SK-N-SH (cell line): ENCODE data around the gene PRKCB. TPM values are rescaled to one million over a fixed set of nuclear protein-coding genes. Genes with fewer than 3 reads are reported as not detected.

Source experiments
- CTCF ChIA-PET: fragments of 300-600, 350-600 bp; formaldehyde crosslinking; extraction: SDS; loops from one replicate; lab custom pipeline; 2021; lab: Yijun Ruan, JAX
- POLR2A ChIA-PET: fragments of 350-600 bp; sonication (Branson Sonifier 250); formaldehyde crosslinking; extraction: SDS; loops from one replicate; lab custom pipeline; 2020; ENCODE audit warnings: antibody characterized with exemption, inconsistent platforms; lab: Yijun Ruan, JAX
- DNase-seq: peaks from one replicate; pipeline ENCODE4 v3.0.0; 2012
- H2AFZ ChIP-seq: fragments of 200-600 bp; sonication (generic); 2 replicates; pipeline ENCODE4 v1.8.1; 2016; ENCODE audit warnings: antibody characterized with exemption, mild to moderate bottlenecking, low read depth
- H3F3A ChIP-seq: fragments of 200-600 bp; sonication (generic); replicated peaks from 2 replicates; pipeline ENCODE3; 2016; ENCODE audit warnings: antibody characterized with exemption, mild to moderate bottlenecking; ENCODE audit not compliant: insufficient read depth
- H3K27ac ChIP-seq, 2 experiments: fragments of 200-500 bp in 1 of 2; fragments of 200-600 bp in 1 of 2; sonication (Bioruptor generic) in 1 of 2; sonication (generic), shearing (Covaris generic) in 1 of 2; 2 replicates each; pipeline versions ENCODE4 v1.5.1 to v1.6.1; 2014 to 2016; ENCODE audit warnings: low read depth in 2 of 2, inconsistent platforms in 1 of 2, low read length in 1 of 2, mild to moderate bottlenecking in 1 of 2, mixed read lengths in 1 of 2
- H3K27me3 ChIP-seq: fragments of 200-600 bp; sonication (generic), shearing (Covaris generic); 2 replicates; pipeline ENCODE4 v1.6.1; 2016; ENCODE audit warnings: mixed run types; ENCODE audit not compliant: insufficient read depth
- H3K36me3 ChIP-seq, 2 experiments: fragments of 200-500 bp in 1 of 2; fragments of 200-600 bp in 1 of 2; sonication (Bioruptor generic) in 1 of 2; sonication (generic) in 1 of 2; replicated peaks in 1 of 2; 2 replicates each; pipeline versions ENCODE3 to v1.5.1; 2014 to 2016; ENCODE audit warnings: low read length in 1 of 2, mild to moderate bottlenecking in 1 of 2; ENCODE audit not compliant: insufficient read depth in 2 of 2, control insufficient read depth in 1 of 2
- H3K4me1 ChIP-seq, 2 experiments: fragments of 200-500 bp in 1 of 2; fragments of 200-600 bp in 1 of 2; sonication (Bioruptor generic) in 1 of 2; sonication (generic), shearing (Covaris generic) in 1 of 2; 2 replicates each; pipeline versions ENCODE4 v1.5.1 to v1.6.1; 2014 to 2016; ENCODE audit warnings: low read depth in 1 of 2, low read length in 1 of 2, mixed run types in 1 of 2; ENCODE audit not compliant: insufficient read depth in 2 of 2, control insufficient read depth in 1 of 2
- H3K4me2 ChIP-seq: fragments of 200-600 bp; sonication (generic), shearing (Covaris generic); 2 replicates; pipeline ENCODE4 v1.6.1; 2017; ENCODE audit warnings: mixed run types
- H3K4me3 ChIP-seq, 2 experiments: fragments of 200-500 bp in 1 of 2; fragments of 200-600 bp in 1 of 2; sonication (Bioruptor generic) in 1 of 2; sonication (generic), shearing (Covaris generic) in 1 of 2; 2 replicates each; pipeline versions ENCODE4 v1.5.1 to v1.8.1; 2014 to 2016; ENCODE audit warnings: low read depth in 2 of 2, inconsistent platforms in 1 of 2, low read length in 1 of 2, mild to moderate bottlenecking in 1 of 2, mixed read lengths in 1 of 2, moderate library complexity in 1 of 2
- H3K79me2 ChIP-seq: fragments of 200-600 bp; sonication (generic); 2 replicates; pipeline ENCODE4 v1.8.1; 2017; ENCODE audit warnings: mild to moderate bottlenecking; ENCODE audit not compliant: insufficient read depth
- H3K9ac ChIP-seq: fragments of 200-600 bp; sonication (generic); 2 replicates; pipeline ENCODE4 v1.6.1; 2017; ENCODE audit warnings: mixed run types
- H3K9me2 ChIP-seq: fragments of 200-600 bp; sonication (generic); 2 replicates; pipeline ENCODE4 v1.6.1; 2017; ENCODE audit warnings: mixed run types
- H3K9me3 ChIP-seq: fragments of 200-600 bp; sonication (generic); 2 replicates; pipeline ENCODE4 v1.6.1; 2017; ENCODE audit warnings: mixed run types, mild to moderate bottlenecking, moderate library complexity
- H4K20me1 ChIP-seq: fragments of 200-600 bp; sonication (generic); 2 replicates; pipeline ENCODE4 v1.6.1; 2017; ENCODE audit warnings: mild to moderate bottlenecking, mixed run types; ENCODE audit not compliant: insufficient read depth
- ELF1 ChIP-seq: IDR thresholded peaks from 2 replicates; pipeline ENCODE4 v1.4.0; 2012
- FOSL2 ChIP-seq: IDR thresholded peaks from 2 replicates; pipeline ENCODE4 v1.4.0; 2012; ENCODE audit warnings: low read depth, mild to moderate bottlenecking, moderate library complexity, borderline replicate concordance
- FOXM1 ChIP-seq: IDR thresholded peaks from 2 replicates; pipeline ENCODE4 v1.4.0; 2012; ENCODE audit warnings: low read depth, mild to moderate bottlenecking
- GABPA ChIP-seq: IDR thresholded peaks from 2 replicates; pipeline ENCODE4 v1.4.0; 2012; ENCODE audit warnings: low read depth, mild to moderate bottlenecking
- MAX ChIP-seq: IDR thresholded peaks from 2 replicates; pipeline ENCODE4 v1.4.0; 2012; ENCODE audit warnings: low read depth
- MXI1 ChIP-seq: IDR thresholded peaks from 2 replicates; pipeline ENCODE4 v1.6.1; 2012; ENCODE audit warnings: mild to moderate bottlenecking, low read depth, low read length, improper control_type of control experiment
- NRF1 ChIP-seq: IDR thresholded peaks from 2 replicates; pipeline ENCODE4 v1.6.1; 2012; ENCODE audit warnings: low read depth, mild to moderate bottlenecking, low read length
- RAD21 ChIP-seq: IDR thresholded peaks from 2 replicates; pipeline ENCODE4 v1.6.1; 2012; ENCODE audit warnings: mild to moderate bottlenecking, low read length
- RCOR1 ChIP-seq: fragments of 150-350 bp; IDR thresholded peaks from 2 replicates; pipeline ENCODE4 v1.6.1; 2017; ENCODE audit warnings: antibody characterized with exemption, low read length
- REST ChIP-seq: IDR thresholded peaks from 2 replicates; pipeline ENCODE4 v1.6.1; 2012; ENCODE audit warnings: mild to moderate bottlenecking, low read depth, low read length, moderate library complexity
- RFX5 ChIP-seq: IDR thresholded peaks from 2 replicates; pipeline ENCODE4 v1.6.1; 2012; ENCODE audit warnings: mild to moderate bottlenecking, improper control_type of control experiment, low read length
- RXRA ChIP-seq: IDR thresholded peaks from 2 replicates; pipeline ENCODE4 v1.4.0; 2012; ENCODE audit warnings: low read depth, mild to moderate bottlenecking, borderline replicate concordance
- SIN3A ChIP-seq: IDR thresholded peaks from 2 replicates; pipeline ENCODE4 v1.6.1; 2012; ENCODE audit warnings: low read depth, mild to moderate bottlenecking, low read length, moderate library complexity, borderline replicate concordance
- SMC3 ChIP-seq: IDR thresholded peaks from 2 replicates; pipeline ENCODE4 v1.6.1; 2012; ENCODE audit warnings: low read depth, low read length, improper control_type of control experiment
- TEAD4 ChIP-seq: IDR thresholded peaks from 2 replicates; pipeline ENCODE4 v1.4.0; 2012; ENCODE audit warnings: mild to moderate bottlenecking, borderline replicate concordance; ENCODE audit not compliant: insufficient read depth
- USF1 ChIP-seq: IDR thresholded peaks from 2 replicates; pipeline ENCODE4 v1.4.0; 2012; ENCODE audit warnings: low read depth, borderline replicate concordance
- USF2 ChIP-seq: fragments of 150-350 bp; IDR thresholded peaks from 2 replicates; pipeline ENCODE4 v1.6.1; 2017; ENCODE audit warnings: antibody characterized with exemption, low read length, low read depth, borderline replicate concordance
- WGBS: methylation state at CpG from one replicate; pipeline ENCODE4 v1.1.6; 2017; ENCODE audit warnings: low lambda C conversion rate; 5-methylcytosine and 5-hydroxymethylcytosine counted together
- polyA plus RNA-seq, 3 experiments: library from polyadenylated mRNA; depleted of rRNA; stranded (reverse); fragments of >200 nt; gene quantifications; 2 replicates each; pipeline ENCODE4 v1.2.3, GENCODE V29; 2012

The PRKCB gene
- polyA plus RNA-seq, 1 of the 3 experiments (the other 2 are of a cell fraction) = 0.12 TPM

GRCh38 chr16:24132048-24132796 lies 296.4 kb downstream of the PRKCB start:
- CTCF ChIA-PET = no interaction called here

More at GRCh38 chr16:24132048-24132796, 296.4 kb downstream of the PRKCB start:
- WGBS = 43% methylated on average over 2 of the region's 2 CpGs
- no peak overlapping the region for H2AFZ ChIP-seq
- DNase-seq = no peak
- POLR2A ChIA-PET = no interaction called here
- H3K4me3 ChIP-seq = no peak overlapping the region
- no peak overlapping the region for H3K9ac ChIP-seq
- no peaks in the 10 kb centered on the region for H3K4me1 ChIP-seq
- H3F3A ChIP-seq = no peaks in the 10 kb centered on the region
- no peak overlapping the region for H3K4me2 ChIP-seq
- TF ChIP-seq MAX (no peak), USF1 (no peak), RCOR1 (no peak), FOSL2 (no peak), MXI1 (no peak), SIN3A (no peak), NRF1 (no peak), ELF1 (no peak), REST (no peak), GABPA (no peak), SMC3 (no peak), RXRA (no peak), RAD21 (no peak), TEAD4 (no peak), FOXM1 (no peak), USF2 (no peak), RFX5 (no peak)
- H3K36me3 ChIP-seq = no peaks in the 10 kb centered on the region
- no peaks in the 10 kb centered on the region for H3K27me3 ChIP-seq
- no peaks in the 10 kb centered on the region for H3K9me2 ChIP-seq
- H3K9me3 ChIP-seq = no peaks in the 10 kb centered on the region
- H3K79me2 ChIP-seq = no peaks in the 10 kb centered on the region
- no peaks in the 10 kb centered on the region for H4K20me1 ChIP-seq
- no peak overlapping the region for H3K27ac ChIP-seq
